Subcutaneous adipose tissue (tissue), 4 donors: ENCODE measurements around the gene OR10G3. TPM values are rescaled to one million over a fixed set of nuclear protein-coding genes. Genes with fewer than 3 reads are reported as not detected.

Experiments used
- total RNA-seq, 4 donors: library from RNA; depleted of rRNA; stranded (reverse); fragments of >200 nt; gene quantifications; one replicate each; pipeline ENCODE4 v1.1.0, GENCODE V29; 2016
- TF ChIP-seq, protein P1 (sequence below): fragments of 450-650 bp; IDR thresholded peaks from one replicate; pipeline ENCODE4 v1.5.1; 2016; ENCODE audit warnings: low read depth, mild to moderate bottlenecking, control low read depth, antibody characterized with exemption, moderate library complexity

OR10G3 gene
- total RNA-seq, 4 donors from 2014 or later, result not detected

DNA sequence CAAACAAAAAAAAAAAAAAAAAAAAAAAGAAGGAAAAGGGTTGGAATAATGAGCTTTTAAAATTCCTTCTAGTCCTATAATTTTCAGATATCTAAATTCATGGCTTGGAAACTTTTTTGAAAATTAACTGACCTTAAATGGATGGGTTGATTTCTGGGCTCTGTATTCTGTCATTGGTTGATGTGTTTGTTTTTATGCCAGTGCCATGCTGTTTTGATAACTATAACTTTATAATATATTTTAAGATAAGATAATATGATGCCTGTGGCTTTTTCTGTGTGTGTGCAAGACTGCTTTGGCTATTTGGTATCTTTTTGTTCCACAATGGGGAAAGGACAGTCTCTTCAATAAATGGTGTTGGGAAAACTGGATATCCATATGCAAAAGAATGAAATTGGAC lies 7.3 kb downstream of the OR10G3 start:
- TF ChIP-seq, protein P1, sequence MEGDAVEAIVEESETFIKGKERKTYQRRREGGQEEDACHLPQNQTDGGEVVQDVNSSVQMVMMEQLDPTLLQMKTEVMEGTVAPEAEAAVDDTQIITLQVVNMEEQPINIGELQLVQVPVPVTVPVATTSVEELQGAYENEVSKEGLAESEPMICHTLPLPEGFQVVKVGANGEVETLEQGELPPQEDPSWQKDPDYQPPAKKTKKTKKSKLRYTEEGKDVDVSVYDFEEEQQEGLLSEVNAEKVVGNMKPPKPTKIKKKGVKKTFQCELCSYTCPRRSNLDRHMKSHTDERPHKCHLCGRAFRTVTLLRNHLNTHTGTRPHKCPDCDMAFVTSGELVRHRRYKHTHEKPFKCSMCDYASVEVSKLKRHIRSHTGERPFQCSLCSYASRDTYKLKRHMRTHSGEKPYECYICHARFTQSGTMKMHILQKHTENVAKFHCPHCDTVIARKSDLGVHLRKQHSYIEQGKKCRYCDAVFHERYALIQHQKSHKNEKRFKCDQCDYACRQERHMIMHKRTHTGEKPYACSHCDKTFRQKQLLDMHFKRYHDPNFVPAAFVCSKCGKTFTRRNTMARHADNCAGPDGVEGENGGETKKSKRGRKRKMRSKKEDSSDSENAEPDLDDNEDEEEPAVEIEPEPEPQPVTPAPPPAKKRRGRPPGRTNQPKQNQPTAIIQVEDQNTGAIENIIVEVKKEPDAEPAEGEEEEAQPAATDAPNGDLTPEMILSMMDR, result no peak

DNA sequence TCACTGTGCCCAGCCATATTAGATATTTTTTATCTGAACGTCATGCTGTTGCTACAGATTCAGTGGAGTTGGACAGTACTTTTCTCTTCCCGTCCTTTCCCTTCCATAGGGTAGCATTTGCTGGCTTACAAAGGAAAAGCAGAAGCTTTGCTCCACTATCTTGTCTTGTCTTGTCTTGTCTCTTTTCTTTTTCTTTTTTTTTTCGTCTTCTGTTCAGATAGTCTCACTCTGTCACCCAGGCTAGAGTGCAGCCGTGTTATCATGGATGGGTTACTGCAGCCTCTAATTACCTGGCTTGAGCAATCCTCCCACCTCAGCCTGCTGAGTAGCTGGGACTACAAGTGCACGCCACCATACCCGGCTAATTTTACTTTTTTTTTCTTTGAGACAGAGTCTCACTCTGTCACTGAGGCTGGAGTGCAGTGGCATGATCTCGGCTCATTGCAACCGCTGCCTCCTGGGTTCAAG lies 21.1 kb downstream of the OR10G3 start:
- TF ChIP-seq, protein P1, result no peak

DNA sequence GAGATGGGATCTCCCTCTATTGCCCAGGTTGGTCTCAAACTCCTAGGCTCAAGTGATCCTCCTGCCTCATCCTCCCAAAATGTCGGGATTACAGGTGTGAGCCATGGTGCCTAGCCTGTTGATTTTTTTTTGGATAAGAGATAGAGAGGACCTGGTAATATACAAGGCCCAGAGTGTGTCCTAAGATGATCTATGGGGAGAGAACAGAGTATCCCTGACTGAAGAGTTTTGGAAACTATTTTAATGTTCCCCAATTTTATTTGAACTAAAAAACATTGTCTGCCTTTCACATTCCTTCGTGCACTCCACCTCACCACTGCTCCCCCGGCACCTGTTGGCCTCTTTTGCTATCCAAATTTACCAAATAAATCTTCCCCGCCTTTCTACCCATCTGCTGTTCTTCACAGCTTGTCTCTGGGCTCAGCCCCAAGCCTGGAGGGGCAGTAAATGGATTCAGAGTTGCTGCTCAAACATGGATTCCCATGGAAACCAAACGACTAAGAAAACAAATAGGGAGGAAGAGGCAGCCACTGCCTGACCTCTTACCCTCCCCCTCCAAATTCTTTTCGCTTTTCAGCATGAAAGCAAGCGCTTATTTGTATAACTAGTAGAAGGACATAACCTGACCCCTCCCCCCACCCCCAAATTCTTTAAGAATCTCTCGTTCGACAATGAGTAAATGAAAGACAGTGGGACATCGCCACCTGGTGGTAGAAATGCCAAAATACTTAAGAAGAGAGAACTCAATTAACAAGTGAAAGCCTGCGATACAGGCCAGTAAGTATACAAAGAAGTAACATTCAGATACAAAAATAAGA lies 22.6 kb downstream of the OR10G3 start:
- TF ChIP-seq, protein P1, result no peak

DNA sequence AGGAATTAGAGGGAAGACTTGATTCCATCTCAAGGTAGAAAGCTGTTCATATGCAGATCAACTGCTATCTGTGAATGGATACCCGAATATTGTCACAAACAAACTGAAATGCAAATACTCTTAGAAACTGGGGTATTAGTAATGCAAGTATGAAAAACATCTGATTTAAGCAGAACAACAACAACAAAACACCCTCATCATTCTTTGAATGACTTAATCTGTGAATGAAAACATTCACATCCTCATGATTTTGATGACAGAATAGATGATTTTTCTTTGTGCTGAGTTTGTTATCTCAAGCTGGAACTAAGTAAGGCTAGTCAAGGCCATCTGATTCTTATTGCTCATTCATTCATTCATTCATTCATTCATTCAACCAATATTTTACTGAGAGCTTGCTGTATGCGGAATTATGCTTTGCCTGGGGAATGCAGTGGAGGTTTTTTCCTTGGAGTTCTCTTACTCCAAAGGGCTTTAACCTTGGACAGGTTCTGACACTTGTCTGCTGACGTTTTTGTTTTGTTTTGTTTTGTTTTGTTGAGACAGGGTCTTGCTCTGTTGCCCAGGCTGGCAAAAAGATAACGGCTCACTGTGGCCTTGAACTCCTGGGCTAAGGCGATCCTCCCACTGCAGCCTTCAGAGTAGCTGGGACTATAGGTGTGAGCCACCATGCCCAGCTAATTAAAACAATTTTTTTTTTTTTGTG lies 23.3 kb downstream of the OR10G3 start:
- TF ChIP-seq, protein P1, result no peak

DNA sequence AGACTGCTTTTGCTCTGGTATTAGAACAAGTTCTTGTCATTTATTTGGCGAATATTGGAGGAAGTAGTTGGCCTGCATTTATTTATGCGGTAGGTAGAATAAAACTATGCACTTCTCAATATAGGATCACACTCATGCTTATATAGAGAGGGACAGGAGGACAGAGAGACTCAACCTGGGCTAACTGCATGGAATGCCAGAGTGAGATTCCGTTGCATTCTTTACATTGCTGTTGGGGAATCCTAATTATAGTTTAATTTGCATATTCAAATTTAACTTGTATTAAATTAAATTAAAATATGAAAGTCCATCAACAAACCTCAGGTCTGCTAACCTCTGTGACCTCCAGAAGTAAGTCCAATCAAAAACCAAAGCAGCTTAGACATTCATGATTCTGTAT lies 26.6 kb downstream of the OR10G3 start:
- TF ChIP-seq, protein P1, result no peak

DNA sequence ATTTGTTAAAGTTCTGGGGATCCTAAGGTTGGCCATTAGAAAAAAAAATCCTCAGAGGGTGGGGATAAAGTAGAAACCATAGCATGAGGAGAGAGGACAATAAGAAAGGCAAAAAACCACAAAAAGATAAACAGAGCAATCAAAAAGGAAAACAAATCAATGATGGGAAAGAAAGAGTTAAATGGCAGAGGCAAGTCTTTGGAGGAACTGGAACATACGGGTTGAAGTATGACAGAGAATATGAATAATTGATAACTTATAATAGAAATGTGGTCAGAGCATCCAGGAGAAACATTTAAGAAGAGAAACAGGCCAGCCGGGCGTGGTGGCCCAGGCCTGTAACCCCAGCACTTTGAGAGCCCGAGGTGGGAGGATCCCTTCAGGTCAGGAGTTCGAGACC lies 35.9 kb downstream of the OR10G3 start:
- TF ChIP-seq, protein P1, result no peak

DNA sequence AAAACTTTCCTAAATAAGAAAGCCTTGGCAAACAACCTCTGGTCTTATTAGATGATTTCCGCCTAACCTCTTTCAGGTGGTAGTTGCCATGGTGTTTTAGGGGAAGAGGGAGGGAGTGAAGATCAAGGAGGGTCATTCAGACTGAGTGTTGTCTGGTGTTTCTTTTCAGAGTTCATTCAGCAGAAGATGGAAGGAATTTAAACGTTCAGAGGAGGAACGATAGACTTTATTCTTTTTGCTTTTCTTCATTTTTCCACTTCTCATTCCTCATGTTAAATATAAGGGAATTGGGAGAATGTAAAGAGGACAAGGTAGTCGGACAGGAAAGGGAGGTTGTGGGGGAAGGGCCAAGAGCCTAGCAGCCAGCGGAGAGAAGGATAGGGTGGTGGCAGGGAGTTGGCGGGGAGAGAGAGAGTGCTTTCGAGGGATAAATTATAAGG lies 36.3 kb downstream of the OR10G3 start:
- TF ChIP-seq, protein P1, result no peak
